Measurements from ENCODE around the gene PALM. TPM values are rescaled to one million over a fixed set of nuclear protein-coding genes. Genes with fewer than 3 reads are reported as not detected.

The PALM gene
- polyA plus RNA-seq, 1 donor from 2014 or later = 74.8 TPM

- no peak overlapping the region for H2AFZ ChIP-seq (ENCODE audit: low read depth, low read length)
- TF ChIP-seq EZH2 (IDR thresholded peaks at IDR 0.05; ENCODE audit: borderline replicate concordance, insufficient read depth, low read length, poor library complexity, severe bottlenecking) (no peak), REST (IDR thresholded peaks at IDR 0.05; ENCODE audit: borderline replicate concordance) (no peak), MXI1 (conservative IDR thresholded peaks at IDR 0.05; ENCODE audit: poor library complexity, severe bottlenecking) (no peak), CTCF (IDR thresholded peaks at IDR 0.05; ENCODE audit: poor library complexity, severe bottlenecking) (no peak), TAF1 (IDR thresholded peaks at IDR 0.05; ENCODE audit: low read depth) (no peak), SMC3 (conservative IDR thresholded peaks at IDR 0.05; ENCODE audit: poor library complexity) (no peak), POLR2AphosphoS5 (IDR thresholded peaks at IDR 0.05) (no peak), EP300 (conservative IDR thresholded peaks at IDR 0.05; ENCODE audit: poor library complexity, severe bottlenecking) (no peak), RAD21 (conservative IDR thresholded peaks at IDR 0.05) (no peak)
- peaks cover 3% of the 10 kb centered on the region for H3K27me3 ChIP-seq (ENCODE audit: insufficient read depth, low read depth, low read length)
- peak overlapping the region; percentile 62 for H3K27ac ChIP-seq (ENCODE audit: low read length)
- no peaks in the 10 kb centered on the region for H4K20me1 ChIP-seq (ENCODE audit: insufficient read depth)
- no peaks in the 10 kb centered on the region for H3K79me2 ChIP-seq (replicated peaks; ENCODE audit: insufficient read depth, low read length)
- peak overlapping the region; percentile 85 for H3K4me3 ChIP-seq (ENCODE audit: low read length)
- no peaks in the 10 kb centered on the region for H3K9me3 ChIP-seq (ENCODE audit: low read length)
- H3K36me3 ChIP-seq (ENCODE audit: insufficient read depth, low read length) = no peaks in the 10 kb centered on the region
- no peaks in the 10 kb centered on the region for H3F3A ChIP-seq (ENCODE audit: insufficient read depth, low read length, poor library complexity, severe bottlenecking)
- H3K9ac ChIP-seq (ENCODE audit: low read length) = peak overlapping the region; percentile 88
- H3K9me2 ChIP-seq (ENCODE audit: insufficient read depth, low read length) = no peaks in the 10 kb centered on the region
- peak overlapping the region; percentile 62 for H3K4me2 ChIP-seq (ENCODE audit: low read length)
Measured at GRCh38 chr19:678791-679388, 29.8 kb upstream of the PALM start.

GRCh38 chr19:679418-680286, 29.1 kb upstream of the PALM start:
- Histone ChIP-seq H3F3A (ENCODE audit: insufficient read depth, low read length, poor library complexity, severe bottlenecking) (no peaks in the 10 kb centered on the region), H3K9me3 (ENCODE audit: low read length) (no peaks in the 10 kb centered on the region), H3K27ac (ENCODE audit: low read length) (peak overlapping the region; percentile 62), H3K36me3 (ENCODE audit: insufficient read depth, low read length) (no peaks in the 10 kb centered on the region), H2AFZ (ENCODE audit: low read depth, low read length) (no peak overlapping the region), H3K9me2 (ENCODE audit: insufficient read depth, low read length) (no peaks in the 10 kb centered on the region), H3K4me2 (ENCODE audit: low read length) (peak overlapping the region; percentile 62), H3K4me3 (ENCODE audit: low read length) (peak overlapping the region; percentile 85), H3K27me3 (ENCODE audit: insufficient read depth, low read depth, low read length) (peaks cover 3% of the 10 kb centered on the region), H3K9ac (ENCODE audit: low read length) (peak overlapping the region; percentile 88), H3K79me2 (replicated peaks; ENCODE audit: insufficient read depth, low read length) (no peaks in the 10 kb centered on the region), H4K20me1 (ENCODE audit: insufficient read depth) (no peaks in the 10 kb centered on the region)
- TF ChIP-seq CTCF (IDR thresholded peaks at IDR 0.05; ENCODE audit: poor library complexity, severe bottlenecking) (no peak), SMC3 (conservative IDR thresholded peaks at IDR 0.05; ENCODE audit: poor library complexity) (no peak), EP300 (conservative IDR thresholded peaks at IDR 0.05; ENCODE audit: poor library complexity, severe bottlenecking) (peak; percentile 63), MXI1 (conservative IDR thresholded peaks at IDR 0.05; ENCODE audit: poor library complexity, severe bottlenecking) (peak; percentile 87), REST (IDR thresholded peaks at IDR 0.05; ENCODE audit: borderline replicate concordance) (peak; percentile 39), RAD21 (conservative IDR thresholded peaks at IDR 0.05) (no peak)
